Panc1 (cell line): ENCODE measurements around the gene ARMCX5.

Experiments used
- POLR2AphosphoS5 ChIP-seq: IDR thresholded peaks from 2 replicates; pipeline ENCODE4 v1.6.1; 2012; ENCODE audit warnings: mild to moderate bottlenecking, low read depth, low read length, moderate library complexity
- TCF7L2 ChIP-seq: IDR thresholded peaks from 2 replicates; pipeline ENCODE4 v1.6.1; 2011; ENCODE audit warnings: mild to moderate bottlenecking, low read depth, low read length, inconsistent platforms
- TF ChIP-seq, protein P1 (sequence below): fragments of 450-650 bp; IDR thresholded peaks from 2 replicates; pipeline ENCODE4 v1.5.1; 2017; ENCODE audit warnings: mild to moderate bottlenecking
- TF ChIP-seq, protein P2 (sequence below), 2 experiments: IDR thresholded peaks; 2 replicates each; pipeline ENCODE4 v1.6.1; 2011 to 2012; ENCODE audit warnings: low read depth in 2 of 2, control low read depth in 1 of 2, low read length in 1 of 2, mild to moderate bottlenecking in 1 of 2, moderate library complexity in 1 of 2; ENCODE audit not compliant: insufficient read depth in 1 of 2

DNA sequence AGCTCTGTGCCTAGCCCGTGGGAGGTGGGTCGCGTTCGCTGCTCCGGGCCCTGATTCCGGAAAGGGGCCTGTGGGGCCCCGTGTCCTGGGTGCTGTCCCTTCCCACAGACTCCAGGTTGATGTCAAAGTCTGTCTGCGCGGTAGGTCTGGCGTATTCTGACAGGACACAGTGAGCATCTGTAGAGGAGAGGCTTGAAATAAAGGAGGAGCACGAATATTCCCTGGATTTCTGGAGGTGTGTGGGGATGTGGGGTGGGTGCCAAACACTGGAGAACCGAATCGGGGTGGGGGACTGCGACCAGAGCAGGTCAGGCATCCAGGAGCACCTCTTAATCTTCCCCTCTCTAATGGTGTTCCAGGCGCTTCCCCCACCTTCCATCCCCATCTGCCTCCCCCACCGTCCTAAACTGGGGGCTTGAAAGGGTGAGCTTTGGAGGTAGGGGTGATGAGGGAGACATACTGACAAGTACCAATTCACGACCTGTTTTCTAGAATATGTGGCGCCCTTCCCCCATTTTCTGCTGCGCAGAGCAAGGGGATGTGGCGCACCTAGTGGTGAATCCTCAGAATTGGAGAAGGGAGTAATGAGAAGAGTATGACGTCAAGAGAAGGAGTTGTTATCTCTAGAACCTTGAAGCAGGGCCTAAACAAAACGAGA is 52.8 kb downstream of the ARMCX5 start:
- TF ChIP-seq, protein P1, sequence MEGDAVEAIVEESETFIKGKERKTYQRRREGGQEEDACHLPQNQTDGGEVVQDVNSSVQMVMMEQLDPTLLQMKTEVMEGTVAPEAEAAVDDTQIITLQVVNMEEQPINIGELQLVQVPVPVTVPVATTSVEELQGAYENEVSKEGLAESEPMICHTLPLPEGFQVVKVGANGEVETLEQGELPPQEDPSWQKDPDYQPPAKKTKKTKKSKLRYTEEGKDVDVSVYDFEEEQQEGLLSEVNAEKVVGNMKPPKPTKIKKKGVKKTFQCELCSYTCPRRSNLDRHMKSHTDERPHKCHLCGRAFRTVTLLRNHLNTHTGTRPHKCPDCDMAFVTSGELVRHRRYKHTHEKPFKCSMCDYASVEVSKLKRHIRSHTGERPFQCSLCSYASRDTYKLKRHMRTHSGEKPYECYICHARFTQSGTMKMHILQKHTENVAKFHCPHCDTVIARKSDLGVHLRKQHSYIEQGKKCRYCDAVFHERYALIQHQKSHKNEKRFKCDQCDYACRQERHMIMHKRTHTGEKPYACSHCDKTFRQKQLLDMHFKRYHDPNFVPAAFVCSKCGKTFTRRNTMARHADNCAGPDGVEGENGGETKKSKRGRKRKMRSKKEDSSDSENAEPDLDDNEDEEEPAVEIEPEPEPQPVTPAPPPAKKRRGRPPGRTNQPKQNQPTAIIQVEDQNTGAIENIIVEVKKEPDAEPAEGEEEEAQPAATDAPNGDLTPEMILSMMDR: peak; percentile 83
- TF ChIP-seq POLR2AphosphoS5 (no peak), TCF7L2 (no peak)
- TF ChIP-seq, protein P2, sequence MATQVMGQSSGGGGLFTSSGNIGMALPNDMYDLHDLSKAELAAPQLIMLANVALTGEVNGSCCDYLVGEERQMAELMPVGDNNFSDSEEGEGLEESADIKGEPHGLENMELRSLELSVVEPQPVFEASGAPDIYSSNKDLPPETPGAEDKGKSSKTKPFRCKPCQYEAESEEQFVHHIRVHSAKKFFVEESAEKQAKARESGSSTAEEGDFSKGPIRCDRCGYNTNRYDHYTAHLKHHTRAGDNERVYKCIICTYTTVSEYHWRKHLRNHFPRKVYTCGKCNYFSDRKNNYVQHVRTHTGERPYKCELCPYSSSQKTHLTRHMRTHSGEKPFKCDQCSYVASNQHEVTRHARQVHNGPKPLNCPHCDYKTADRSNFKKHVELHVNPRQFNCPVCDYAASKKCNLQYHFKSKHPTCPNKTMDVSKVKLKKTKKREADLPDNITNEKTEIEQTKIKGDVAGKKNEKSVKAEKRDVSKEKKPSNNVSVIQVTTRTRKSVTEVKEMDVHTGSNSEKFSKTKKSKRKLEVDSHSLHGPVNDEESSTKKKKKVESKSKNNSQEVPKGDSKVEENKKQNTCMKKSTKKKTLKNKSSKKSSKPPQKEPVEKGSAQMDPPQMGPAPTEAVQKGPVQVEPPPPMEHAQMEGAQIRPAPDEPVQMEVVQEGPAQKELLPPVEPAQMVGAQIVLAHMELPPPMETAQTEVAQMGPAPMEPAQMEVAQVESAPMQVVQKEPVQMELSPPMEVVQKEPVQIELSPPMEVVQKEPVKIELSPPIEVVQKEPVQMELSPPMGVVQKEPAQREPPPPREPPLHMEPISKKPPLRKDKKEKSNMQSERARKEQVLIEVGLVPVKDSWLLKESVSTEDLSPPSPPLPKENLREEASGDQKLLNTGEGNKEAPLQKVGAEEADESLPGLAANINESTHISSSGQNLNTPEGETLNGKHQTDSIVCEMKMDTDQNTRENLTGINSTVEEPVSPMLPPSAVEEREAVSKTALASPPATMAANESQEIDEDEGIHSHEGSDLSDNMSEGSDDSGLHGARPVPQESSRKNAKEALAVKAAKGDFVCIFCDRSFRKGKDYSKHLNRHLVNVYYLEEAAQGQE (IDR thresholded peaks at IDR 0.05; ENCODE audit: insufficient read depth in 1 of 2, low read depth in 2 of 2, low read length in 1 of 2): no peak
